GM21737 (cell line): ENCODE measurements around the gene PTGES.
"Not testable (repeated sequence)": the region's sequence is repeated elsewhere in the genome, so short reads cannot be mapped to it uniquely, and the experiment has no call there.

Experiments used
- ATAC-seq: cut with Tn5 transposase; IDR thresholded peaks from one replicate; pipeline ENCODE4 v1.9.1; 2021; ENCODE audit warnings: mild to moderate bottlenecking, moderate library complexity; ENCODE audit not compliant: unreplicated experiment

Gene PTGES

DNA sequence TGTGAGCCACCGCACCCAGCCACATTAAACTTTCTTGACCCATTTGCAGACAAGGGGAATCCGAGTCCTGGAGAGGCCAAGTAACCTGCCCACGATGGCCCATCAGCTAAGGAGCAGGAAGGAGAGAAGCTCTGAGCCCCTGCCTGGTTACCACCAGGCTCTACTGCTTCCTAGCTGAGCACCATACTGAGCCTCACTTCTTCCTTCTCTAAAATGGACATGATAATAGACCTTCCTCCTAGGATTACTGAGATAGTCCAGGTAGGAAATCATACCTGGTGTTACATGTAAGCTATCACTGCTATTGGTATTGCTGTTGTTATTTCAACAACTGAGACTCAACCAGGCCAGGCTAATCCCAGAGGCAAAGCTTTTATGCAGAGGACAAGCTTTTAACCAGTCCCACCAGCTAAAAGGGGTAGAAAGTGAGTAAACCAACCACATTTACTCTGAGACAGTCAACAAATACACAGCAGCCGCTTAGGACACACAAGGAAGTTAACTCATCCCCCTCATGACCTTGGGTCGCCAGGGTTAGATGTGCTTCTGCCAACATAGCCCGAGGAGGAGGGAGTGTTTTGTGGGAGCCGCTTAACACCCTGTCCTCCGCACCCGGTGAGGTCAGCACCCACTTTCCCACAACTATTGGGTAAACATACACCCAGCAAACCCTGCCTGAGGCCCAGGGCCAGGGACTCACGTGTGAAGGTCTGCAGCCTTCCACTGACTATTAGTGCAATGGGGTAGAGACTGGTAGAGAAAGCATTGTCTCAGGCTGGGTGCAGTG, 20.6 kb upstream of the PTGES start:
- ATAC-seq, result no peak

DNA sequence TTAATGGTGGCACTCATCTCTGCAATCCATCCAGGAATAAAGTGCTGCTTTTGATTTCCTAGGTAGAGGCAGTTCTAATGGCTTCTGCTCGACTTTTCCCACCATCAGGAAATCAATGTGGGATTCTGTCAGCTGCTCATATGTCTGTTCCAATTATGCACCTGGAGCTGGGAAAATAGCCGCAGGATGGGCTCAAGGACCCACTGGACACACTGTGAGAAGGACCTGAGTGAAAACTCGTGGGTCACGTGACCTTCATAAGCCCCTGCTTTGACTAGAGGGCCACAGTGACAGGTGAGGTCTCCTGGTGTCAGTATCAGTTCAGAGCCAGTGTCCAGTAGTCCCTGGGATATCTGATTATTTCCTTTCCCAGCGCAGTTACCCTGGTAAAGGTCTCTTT, 17.9 kb upstream of the PTGES start:
- ATAC-seq, result no peak

DNA sequence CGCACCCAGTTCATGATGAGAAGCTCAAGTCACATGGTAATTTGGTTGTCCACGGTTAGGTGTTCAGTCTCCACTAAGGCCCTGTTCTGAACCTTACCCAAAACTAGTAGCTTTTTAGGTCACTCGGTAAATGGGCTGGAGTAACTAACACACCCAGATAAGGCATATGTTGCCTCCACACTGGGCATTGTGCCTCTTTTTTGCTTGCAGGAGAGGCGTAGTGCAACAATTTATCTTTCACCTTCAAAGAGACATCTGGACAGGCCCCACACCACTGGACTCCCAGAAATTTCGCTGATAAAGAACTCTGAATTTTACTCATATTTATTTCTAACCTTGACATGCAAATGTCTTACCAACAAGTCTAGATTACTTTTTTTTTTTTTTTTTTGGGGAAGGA, 16.8 kb upstream of the PTGES start:
- no peak for ATAC-seq

DNA sequence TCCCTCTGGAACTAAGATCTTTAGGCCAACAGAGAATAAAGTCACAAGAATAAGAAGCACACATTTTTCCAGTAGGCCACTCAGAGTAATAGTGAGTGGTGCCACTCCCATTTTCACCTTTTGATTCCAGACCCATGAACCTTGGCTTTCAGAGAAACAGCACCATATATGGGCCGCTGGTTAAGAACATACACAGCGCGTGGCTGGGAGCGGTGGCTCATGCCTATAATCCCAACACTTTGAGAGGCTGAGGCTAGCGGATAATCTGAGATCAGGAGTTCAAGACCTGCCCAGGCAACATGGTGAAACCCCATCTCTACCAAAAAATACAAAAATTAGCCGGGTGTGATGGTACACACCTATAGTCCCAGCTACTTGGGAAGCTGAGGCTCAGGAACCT, 15.6 kb upstream of the PTGES start:
- no peak for ATAC-seq

DNA sequence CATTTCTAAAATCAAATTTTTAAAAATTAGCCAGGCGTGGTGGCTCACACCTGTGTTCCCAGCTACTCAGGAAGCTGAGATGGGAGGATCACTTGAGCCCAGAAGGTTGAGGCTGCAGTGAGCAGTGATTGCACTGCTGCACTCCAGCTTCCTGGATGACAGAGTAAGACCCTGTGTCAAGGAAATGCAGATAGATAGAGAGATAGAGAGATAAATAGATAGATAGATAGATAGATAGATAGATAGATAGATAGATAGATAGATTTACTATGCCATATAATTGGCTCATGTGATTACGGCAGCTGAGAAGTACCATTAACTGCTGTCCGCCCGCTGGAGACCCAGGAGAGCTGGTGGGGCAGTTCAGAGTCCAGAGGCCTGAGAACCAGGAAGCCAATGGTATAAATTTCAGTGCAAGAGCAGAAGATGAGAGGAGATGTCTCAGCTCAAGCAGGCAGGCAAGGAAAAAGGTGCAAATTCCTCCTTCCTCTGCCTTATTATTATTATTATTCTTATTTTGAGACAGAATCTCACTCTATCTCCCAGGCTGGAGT, 13.0 kb upstream of the PTGES start:
- no peak for ATAC-seq

DNA sequence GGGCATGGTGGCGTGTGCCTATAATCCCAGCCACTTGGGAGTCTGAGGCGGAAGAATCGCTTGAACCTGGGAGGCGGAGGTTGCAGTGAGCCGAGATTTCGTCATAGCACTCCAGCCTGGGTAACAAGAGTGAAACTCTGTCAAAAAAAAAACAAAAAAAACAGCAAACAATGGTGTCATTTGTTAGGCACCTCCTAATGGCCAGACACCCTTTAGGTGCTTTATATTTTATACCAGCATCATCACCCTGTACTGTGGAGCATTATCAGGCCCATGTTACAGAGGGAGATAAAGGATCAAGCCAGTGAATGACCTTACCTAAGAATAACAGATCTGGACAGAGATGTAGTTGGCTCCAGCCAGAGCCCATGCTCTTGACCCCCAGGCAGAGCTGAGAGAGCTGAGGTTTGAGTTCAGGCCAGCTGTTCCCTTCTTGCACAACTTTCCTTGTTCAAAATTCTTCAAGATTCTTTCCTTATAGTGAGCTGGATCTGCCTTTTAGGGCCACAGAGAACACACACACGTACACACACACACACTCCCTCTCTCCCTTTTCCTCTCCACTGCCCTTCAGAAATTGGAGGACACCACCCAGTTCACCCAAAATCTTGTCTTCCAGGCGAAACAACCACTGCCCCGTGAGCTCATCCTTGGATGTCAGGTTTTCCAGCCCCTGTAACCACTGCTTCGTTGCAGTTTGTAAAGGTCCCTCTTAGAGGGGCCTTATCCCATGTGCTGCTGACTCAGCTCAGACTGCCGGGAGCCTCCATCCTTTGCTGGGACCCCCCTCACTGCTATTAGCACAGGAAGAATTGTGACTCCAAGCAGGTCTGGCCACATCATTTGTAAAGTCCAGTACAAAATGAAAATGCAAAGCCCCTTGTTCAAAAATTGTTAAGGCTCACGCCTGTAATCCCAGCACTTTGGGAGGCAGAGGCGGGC, 10.4 kb upstream of the PTGES start:
- no peak for ATAC-seq

DNA sequence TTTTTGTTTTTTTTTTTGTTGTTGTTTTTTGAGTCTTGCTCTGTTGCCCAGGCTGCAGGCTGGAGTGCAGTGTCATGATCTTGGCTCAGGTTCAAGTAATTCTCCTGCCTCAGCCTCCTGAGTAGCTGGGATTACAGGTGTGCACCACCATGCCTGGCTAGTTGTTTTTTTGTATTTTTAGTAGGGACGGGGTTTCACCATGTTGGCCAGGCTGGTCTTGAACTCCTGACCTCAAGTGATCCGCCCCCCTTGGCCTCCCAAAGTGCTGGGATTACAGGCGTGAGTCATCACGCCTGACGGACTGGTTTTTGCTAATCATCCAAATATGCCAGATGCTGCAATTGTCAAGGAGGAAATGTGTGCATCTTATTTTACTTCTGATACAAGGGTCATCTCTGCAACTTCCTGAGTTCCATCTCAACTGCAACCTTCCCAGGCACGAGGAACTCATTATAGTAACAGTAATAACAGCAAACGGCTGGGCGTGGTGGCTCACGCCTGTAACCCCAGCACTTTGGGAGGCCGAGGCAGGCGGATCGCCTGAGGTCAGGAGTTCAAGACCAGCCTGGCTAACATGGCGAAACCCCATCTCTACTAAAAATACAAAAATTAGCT, 9.6 kb upstream of the PTGES start:
- not testable (repeated sequence) for ATAC-seq

DNA sequence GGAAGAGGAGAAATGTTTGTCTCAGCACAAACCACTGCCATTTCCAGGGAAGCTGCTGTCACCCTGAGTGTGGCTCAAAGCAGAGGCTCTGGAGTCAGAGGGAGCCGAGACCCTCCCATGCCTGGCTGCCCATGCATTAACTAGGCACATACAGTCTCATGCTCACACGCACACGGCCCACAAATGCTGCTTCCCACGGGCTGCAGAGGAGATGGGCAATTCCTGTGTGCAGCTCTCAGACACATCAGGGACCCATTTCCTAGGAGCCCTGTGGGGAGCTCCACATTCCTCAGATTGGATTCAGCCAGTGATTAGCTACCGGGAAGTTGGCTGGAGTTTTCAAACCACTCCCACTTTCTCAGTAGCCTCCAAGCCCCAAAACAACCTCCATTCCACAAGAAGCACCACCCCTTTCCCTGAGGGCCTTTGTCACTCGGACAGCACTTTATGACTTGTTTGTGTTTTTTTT, 9.1 kb upstream of the PTGES start:
- ATAC-seq, result no peak

DNA sequence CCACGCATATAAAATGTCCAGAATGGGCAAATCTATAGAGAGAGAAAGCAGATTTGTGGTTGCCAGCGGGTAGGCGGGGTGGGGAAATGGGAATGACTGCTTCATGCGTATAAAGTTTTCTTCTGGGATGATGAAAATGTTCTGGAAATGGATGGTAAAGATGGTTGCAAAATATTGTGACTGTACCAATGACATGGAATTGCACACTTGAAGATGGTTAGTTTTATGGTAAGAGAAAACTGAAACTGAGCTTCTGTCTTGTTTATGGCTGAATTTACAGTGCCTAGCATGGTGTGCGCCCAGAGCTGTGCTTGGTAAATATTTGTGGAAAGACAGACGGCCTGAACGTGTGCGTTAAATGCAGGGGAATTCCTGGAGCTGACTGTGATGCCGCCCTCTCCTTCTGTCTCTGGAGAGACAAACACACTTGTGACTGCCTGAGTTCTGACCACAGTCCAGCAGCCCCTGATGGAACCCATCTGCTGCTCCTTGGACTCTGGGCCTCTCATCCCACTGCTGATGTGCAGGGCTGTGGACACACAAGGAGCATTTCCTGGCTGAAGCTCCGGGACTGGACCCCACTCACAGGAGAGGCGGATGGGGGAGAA, 8.6 kb upstream of the PTGES start:
- no peak for ATAC-seq

DNA sequence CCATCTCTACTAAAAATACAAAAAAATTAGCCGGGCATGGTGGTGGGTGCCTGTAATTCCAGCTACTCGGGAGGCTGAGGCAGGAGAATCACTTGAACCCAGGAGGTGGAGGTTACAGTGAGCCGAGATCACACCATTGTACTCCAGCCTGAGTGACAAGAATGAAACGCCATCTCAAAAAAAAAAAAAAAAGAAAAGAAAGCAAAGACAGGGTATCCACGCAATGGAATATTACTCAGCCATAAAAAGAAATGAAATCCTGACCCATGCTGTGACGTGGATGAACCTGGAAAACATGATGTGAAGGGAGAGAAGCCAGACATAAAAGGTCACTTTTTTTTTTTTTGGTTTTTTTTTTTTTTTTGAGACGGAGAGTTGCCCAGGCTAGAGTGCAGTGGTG, 7.9 kb upstream of the PTGES start:
- ATAC-seq, result not testable (repeated sequence)

DNA sequence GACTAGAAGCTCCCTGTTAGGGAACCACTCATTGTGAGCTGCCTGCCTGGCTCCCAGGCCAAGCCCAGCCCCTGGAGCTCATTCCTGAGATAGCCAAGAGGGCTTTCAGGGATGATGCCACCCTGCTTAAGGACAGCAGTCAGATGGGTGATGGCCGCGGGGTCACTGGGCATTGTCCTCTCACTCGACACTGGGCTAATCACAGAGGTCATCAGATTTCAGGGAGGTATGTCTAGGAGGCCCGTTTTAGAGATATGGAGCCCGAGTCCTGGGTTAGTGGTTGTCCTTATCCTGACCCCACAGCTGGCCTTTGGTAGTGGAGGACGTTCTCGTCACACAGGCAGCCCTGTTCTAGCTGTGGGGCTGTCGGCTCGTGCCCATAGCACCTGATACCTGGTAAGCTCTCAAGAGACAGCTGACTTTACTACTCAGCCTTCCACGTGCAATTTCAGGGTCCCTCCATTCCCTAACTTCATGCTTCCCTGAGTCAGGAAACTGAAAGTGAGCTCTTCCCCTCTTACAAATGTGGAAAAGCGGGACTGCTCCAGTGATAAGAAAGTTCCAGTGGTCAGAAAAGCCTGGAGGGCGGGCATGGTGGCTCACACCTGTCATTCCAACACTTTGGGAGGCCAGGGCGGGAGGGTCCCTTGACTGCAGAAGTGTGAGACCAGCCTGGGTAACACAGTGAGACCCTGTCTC, 7.1 kb upstream of the PTGES start:
- ATAC-seq, result no peak

DNA sequence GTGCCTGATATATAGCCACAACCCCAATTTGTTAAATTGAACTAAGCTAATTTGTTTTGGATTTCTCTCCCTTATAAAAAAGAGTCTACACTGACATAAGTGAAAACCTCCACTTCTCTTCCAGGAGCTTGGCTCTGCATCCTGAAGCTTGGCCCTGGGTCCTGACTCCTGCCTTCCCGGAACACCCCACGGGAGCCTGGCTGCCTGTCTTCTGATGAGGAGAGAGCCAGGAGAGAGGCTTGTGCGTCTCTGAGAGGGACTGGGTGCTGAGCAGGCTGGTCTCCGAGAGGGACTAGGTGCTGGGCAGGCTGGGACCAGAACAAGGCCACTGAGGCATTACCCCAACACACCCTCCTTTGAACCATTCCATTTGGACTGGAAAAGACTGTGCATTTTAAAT, 6.5 kb upstream of the PTGES start:
- ATAC-seq, result no peak

DNA sequence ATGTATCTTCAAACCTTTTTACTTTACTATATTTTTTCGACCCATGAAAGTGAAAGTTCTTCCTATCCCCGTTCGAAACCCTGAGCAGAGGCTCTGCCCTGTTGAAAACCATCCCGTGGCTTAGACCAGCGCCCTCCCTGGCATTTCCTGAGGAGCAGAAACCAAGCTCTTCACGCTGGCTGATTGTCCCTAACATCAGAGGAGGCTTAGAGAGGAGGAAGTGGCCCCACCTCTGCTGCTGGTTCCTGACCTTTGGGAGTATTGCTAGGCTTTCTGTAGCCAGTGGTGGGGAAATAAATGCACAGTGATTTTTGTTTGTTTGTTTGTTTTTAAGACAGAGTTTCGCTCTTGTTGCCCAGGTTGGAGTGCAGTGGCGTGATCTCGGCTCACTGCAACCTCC, 4.2 kb upstream of the PTGES start:
- no peak for ATAC-seq

DNA sequence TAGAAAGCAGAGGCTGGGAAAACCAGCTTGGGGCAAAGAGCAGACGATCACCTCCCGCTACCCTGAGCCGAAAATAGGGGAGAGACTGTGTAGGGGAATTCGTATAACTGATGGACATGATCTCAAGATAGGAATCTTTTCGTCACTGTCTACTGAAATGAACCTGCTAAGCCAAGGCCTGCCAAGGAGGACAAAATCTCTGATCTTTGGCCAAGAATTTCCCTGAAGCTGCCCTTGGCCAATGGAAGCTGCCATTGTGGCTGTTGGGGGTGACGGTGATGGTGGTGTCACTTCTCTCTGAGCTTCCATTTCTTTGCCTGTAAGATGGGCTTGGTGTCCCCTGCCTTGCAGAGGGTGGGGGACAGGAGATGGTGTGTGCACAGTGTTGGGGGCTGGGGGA, 3.3 kb upstream of the PTGES start:
- ATAC-seq, result no peak

DNA sequence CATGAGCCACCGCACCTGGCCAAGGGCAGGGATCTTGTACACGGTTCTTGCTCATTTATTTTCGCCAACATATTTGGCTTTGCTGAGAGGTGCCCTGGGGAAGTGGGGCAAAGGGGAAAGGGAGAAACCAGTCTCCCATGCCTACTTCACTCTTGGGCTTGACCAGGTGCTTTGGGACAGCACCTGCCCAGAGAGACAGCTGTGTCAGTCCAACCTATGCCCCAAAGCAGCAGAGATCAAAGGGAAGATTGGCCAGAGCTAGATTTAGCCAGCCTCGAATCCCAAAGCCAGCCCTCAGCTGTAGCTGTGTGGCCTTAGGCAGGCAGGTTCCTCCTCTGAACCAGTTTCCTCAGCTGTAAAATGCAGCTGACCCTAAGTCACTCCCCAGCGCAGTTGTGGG, 2.3 kb upstream of the PTGES start:
- ATAC-seq, result no peak

DNA sequence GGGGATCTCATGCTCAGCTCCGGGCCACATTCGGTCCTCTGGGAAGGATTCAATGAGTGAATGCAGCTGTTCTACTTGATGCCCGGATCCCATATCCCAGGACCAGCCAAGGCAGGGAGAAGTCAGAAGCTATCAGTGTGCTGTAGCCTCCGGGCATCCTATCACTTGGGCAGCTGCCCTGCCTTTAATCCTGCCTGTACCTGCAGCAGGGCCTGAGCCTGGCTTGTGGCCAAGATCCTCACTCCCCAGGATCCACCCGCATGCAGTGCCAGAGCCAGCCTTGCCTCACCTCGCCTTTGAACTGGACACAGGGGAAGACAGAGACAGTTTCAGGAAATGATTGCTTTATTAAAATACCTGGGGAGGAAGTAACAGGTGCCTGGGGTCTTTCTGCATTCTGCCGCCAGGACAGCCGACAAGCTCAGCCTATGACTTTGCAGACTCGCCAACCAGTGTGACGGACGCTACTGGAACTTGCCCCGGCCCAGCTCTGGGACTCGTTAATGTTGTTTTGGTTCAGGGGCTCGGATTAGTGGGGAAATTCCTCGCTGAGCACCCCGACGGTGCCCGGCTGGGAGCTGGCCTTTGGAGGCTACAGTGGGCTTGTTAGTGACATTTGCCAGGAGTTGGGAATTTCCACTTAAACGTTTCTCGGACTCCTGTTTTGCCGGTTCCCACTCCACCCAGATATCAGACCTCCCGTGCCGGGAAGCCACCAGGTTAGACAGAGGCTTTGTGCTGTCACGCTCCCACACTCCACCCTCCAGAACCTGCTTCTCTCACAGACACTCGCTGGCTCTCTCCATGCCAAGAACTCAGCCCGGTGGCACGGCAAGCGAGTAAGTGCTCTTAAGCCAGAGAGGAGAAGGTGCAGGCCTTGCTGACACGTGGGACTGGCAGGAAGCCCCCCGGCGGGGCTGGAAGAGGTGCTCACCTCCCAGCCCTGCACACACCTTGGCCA, 721 bp downstream of the PTGES start:
- ATAC-seq, result no peak

DNA sequence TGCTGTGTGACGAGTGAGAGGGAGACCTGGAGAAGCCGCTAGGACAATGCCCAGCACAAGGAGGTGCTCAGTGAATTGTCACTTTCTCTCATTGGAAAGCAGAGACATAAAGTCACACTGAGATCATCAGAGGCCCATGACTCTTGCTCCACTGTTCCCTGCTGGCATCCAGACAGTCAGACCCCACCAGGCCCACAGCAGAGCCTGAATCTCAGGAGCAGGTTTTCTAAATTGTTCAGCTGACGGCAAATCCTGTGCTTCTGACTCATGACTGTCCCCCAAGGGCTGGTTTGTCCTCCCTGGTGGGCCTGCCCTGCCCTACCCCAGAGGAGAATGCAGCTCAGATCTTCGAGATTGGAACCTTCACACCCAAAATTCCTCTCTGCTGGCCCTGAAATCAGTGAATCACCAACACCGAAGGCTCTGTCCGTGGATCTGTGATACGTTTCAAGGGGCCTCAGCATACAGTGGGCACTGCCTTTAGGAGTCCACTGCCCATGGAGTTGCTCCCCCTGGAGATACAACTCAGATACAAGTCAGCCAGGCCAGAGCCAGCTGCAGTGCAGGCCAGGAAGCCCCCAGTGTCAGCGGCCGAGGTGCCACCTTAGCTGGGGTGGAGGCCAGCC, 2.7 kb downstream of the PTGES start:
- no peak for ATAC-seq

DNA sequence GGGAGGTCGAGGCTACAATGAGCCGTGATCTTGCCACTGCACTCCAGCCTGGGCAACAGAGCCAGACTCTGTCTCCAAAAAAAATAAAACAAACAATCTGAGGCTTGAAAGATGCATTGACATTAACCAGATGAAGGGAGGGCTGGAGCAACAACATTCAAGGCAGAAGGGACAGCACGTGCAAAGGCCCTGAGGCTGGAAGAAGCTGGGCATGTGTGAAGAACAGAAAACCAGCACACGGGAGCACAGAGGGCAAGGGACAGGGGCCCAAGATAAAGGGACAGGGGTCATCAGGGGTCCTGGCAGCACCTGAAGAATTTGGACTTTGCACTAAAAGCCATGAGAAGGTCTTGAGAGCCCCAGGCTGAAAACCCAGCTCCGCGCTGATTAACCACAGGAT, 3.3 kb downstream of the PTGES start:
- no peak for ATAC-seq

DNA sequence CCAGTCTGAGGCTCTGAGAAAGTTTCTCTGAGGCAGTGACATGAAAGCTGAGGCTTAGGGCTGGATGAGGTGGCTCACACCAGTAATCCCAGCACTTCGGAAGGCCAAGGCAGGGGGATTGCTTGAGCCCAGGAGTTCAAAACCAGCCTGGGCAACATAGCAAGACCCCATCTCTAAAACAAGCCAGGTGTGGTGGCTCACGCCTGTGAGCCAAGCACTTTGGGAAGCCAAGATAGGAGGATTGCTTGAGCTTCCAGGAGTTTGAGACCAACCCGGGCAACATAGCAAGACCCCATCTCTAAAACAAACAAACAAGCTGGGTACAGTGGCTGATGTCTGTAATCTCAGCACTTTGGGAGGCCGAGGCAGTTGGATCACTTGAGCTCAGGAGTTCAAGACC, 3.8 kb downstream of the PTGES start:
- not testable (repeated sequence) for ATAC-seq
